NB4 (cell line): ENCODE data around the gene RPL37A.
A peak's percentile ranks its signal among the peaks of the same experiment; 100 is the strongest.

Experiments
- DNase-seq: peaks from one replicate; pipeline ENCODE4 v3.0.0; 2010; ENCODE audit warnings: low read depth
- H3K4me3 ChIP-seq: one replicate; pipeline ENCODE4 v1.5.1; 2011; ENCODE audit warnings: mild to moderate bottlenecking, low read depth, low read length, moderate library complexity
- CTCF ChIP-seq: IDR thresholded peaks from one replicate; pipeline ENCODE4 v1.5.1; 2012; ENCODE audit warnings: low read depth, low read length
- MYC ChIP-seq: IDR thresholded peaks from 2 replicates; pipeline ENCODE4 v1.6.1; 2011; ENCODE audit warnings: low read depth, low read length
- POLR2A ChIP-seq: IDR thresholded peaks from 2 replicates; pipeline ENCODE4 v1.6.1; 2011; ENCODE audit warnings: mild to moderate bottlenecking; ENCODE audit not compliant: insufficient read length; ENCODE audit errors: extremely low read depth
- TF ChIP-seq, protein P1 (sequence below): IDR thresholded peaks from 2 replicates; pipeline ENCODE4 v1.6.1; 2011; ENCODE audit warnings: low read depth, low read length

The RPL37A gene

DNA sequence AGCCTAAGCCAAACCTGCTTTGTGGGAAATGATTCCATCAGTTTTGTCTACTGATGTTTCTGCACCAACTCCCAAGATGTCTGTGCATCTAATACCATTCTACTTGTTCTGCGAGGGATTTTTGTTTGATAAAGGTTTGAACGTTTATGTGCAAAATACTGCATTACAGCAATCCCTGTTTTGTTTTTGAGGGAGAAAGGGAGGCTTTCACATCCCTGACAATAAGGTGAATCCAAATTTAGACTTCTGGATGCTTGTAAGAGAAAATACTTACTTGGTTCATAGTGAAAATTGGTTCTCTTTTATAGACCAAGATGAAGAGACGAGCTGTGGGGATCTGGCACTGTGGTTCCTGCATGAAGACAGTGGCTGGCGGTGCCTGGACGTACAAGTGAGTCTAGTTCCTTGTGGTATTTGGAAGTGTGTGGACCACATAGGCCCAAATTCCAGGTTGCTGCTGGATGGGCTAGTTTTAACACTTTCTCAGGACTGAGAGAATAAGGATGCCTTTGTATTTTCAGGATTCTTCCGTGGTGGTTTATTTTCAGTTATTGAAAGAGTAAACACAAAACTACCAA is 1.1 kb downstream of the RPL37A start:
- peak overlapping the region; percentile 86 for H3K4me3 ChIP-seq
- peak; percentile 55 for DNase-seq

GRCh38 chr2:216500572-216500971 is 1.9 kb downstream of the RPL37A start:
- DNase-seq, result no peak
- peak overlapping the region; percentile 86 for H3K4me3 ChIP-seq

More for the DNA sequence above, 1.1 kb downstream of the RPL37A start:
- TF ChIP-seq MYC (no peak), POLR2A (no peak), CTCF (no peak)
- TF ChIP-seq, protein P1, sequence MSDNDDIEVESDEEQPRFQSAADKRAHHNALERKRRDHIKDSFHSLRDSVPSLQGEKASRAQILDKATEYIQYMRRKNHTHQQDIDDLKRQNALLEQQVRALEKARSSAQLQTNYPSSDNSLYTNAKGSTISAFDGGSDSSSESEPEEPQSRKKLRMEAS, result no peak

DNA sequence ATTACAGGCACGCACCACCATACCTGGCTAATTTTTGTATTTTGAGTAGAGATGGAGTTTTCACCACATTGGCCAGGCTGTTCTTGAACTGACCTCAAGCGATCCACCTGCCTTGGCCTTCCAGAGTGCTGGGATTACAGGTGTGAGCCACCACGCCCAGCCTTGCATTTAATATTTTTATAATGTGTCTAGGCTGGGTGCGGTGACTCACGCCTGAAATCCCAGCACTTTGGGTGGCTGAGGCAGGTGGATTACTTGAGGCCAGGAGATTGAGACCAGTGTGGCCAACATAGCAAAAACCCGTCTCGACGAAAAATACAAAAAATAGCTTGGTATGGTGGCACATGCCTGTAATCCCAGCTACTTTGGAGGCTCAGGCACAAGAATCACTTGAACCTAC is 3.2 kb downstream of the RPL37A start:
- TF ChIP-seq, protein P1, result no peak
- no peak for TF ChIP-seq POLR2A
- no peak for TF ChIP-seq CTCF
- TF ChIP-seq MYC, result no peak
- H3K4me3 ChIP-seq, result peak overlapping the region; percentile 86
- no peak for DNase-seq

More at GRCh38 chr2:216500572-216500971, 1.9 kb downstream of the RPL37A start:
- TF ChIP-seq MYC (no peak), POLR2A (no peak), CTCF (no peak)
- TF ChIP-seq, protein P1, result no peak

DNA sequence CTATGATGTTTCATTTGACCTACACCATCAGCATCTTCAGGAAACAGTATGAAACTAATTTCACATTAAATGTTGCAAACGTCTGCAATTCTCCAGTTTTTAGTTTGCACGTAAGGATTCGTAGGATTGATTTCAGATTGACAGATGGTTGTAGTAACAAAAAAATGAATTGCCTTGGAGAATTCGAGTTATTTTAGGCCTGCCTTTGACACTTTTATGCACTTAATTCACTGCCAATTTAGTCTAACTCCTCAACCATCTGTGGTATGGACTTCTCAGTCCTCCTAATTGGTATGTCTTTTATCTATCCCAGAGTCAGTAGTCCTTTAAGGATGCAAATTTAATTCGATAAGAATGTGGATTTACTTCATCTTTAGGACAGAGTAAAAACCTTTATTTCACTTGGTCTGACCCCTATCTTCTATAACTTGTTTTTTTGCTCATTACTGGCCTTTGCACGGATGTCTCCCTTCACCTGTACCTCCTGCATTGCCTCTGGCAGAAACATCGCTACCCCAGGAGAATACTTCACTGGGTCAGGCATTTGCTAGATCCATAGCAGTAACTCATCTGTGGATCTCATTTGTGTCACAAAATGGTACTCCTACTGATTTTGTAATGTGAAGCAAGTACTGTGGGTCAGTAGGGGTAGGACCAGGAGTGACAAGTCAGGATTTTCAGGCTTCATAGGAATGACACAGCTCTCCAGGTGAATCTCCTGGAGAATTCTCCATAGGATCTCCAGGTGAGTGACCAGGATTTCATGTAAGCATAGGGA is 3.9 kb downstream of the RPL37A start:
- TF ChIP-seq MYC, result no peak
- TF ChIP-seq, protein P1, result no peak
- peak overlapping the region; percentile 43 for H3K4me3 ChIP-seq
- DNase-seq, result peak; percentile 20

GRCh38 chr2:216503159-216503629 is 4.5 kb downstream of the RPL37A start:
- no peak for TF ChIP-seq CTCF
- H3K4me3 ChIP-seq, result peak overlapping the region; percentile 43
- DNase-seq, result no peak

DNA sequence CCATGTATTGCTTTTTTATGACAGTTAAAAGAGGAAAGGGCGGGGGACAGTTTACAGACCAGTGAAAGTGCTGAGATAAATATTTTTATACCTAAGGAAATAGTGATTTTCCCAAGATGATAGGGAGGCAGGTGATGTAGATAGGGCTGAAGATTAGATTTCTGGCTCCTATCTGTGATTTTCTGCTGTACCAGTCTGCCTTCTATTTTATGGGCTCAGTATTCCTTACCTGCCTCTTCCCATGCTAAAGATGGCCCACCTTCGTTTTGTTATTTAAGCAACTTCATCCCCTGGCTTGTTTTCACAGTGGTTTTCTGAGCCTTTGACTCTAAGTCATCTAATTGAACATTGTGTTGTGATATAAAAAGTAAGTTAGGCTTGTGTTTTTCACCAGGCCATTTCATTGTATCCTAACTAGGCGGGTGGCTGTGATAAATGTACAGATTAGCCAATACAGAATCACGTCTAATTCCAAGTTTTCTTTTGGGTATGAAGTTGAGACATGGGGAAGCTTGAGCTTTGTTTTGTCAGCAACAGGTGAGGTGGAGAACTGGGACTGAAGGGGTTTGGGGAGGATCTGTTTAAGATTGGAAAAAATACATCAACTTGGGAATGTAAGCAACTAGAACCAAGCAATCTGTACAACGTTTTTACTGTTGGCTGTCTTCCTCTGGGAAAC is 5.2 kb downstream of the RPL37A start:
- DNase-seq, result peak; percentile 22
- H3K4me3 ChIP-seq, result no peak overlapping the region
- TF ChIP-seq MYC, result no peak
